WTC11 (cell line): ENCODE measurements around the gene BCAT1. TPM values are rescaled to one million over a fixed set of nuclear protein-coding genes. Genes with fewer than 3 reads are reported as not detected.

Experiments used
- ATAC-seq: fragments of 200-7000 bp; cut with Tn5 transposase; 2 replicates; pipeline ENCODE4 v1.10.0; 2021; ENCODE audit warnings: mild to moderate bottlenecking, moderate library complexity
- CTCF ChIA-PET: fragments of 300-600 bp; sonication (Branson Sonifier 250); formaldehyde crosslinking; loops from one replicate; lab custom pipeline; 2021; ENCODE audit warnings: antibody characterized with exemption; lab: Charles Lee
- POLR2A ChIA-PET: fragments of 350-600 bp; sonication (Branson Sonifier 250); formaldehyde crosslinking; loops from one replicate; lab custom pipeline; 2021; ENCODE audit warnings: antibody characterized with exemption; lab: Charles Lee
- DNase-seq: peaks from one replicate; pipeline ENCODE4 v3.0.0; 2021; ENCODE audit warnings: low spot score
- H3K27ac Mint-ChIP-seq: 2 replicates; pipeline ENCODE4 v1.8.0; 2021; ENCODE audit warnings: mixed read lengths
- H3K27me3 Mint-ChIP-seq: 2 replicates; pipeline ENCODE4 v1.8.0; 2021; ENCODE audit warnings: low read depth, mild to moderate bottlenecking, moderate library complexity, mixed read lengths
- H3K36me3 Mint-ChIP-seq: 2 replicates; pipeline ENCODE4 v1.8.0; 2021; ENCODE audit warnings: mixed read lengths
- H3K4me1 Mint-ChIP-seq: 2 replicates; pipeline ENCODE4 v1.8.0; 2022; ENCODE audit warnings: mixed read lengths
- H3K4me3 Mint-ChIP-seq: 2 replicates; pipeline ENCODE4 v1.8.0; 2021; ENCODE audit warnings: mild to moderate bottlenecking, moderate library complexity, mixed read lengths
- H3K9me3 Mint-ChIP-seq: 2 replicates; pipeline ENCODE4 v1.8.0; 2021; ENCODE audit warnings: mixed read lengths
- AFF4 ChIP-seq: sonication (generic); formaldehyde crosslinking; IDR thresholded peaks from 2 replicates; pipeline ENCODE4 v1.8.1; 2023; ENCODE audit warnings: mild to moderate bottlenecking, missing genetic modification reagents, borderline replicate concordance
- ATF1 ChIP-seq: sonication (generic); formaldehyde crosslinking; IDR thresholded peaks from 2 replicates; pipeline ENCODE4 v1.8.1; 2023; ENCODE audit warnings: mild to moderate bottlenecking, moderate library complexity, missing genetic modification reagents
- ETV6 ChIP-seq: sonication (generic); formaldehyde crosslinking; IDR thresholded peaks from 2 replicates; pipeline ENCODE4 v1.8.1; 2022; ENCODE audit warnings: mild to moderate bottlenecking, missing genetic modification reagents
- GRHL2 ChIP-seq: fragments of 250-450 bp; sonication (Bioruptor Pico); IDR thresholded peaks from 2 replicates; pipeline ENCODE4 v1.8.0; 2022; ENCODE audit warnings: mild to moderate bottlenecking, moderate library complexity; ENCODE audit not compliant: insufficient replicate concordance, severe bottlenecking
- GTF2I ChIP-seq: fragments of 250-450 bp; sonication (Bioruptor Pico); conservative IDR thresholded peaks from 2 replicates; pipeline ENCODE4 v1.4.0; 2021; ENCODE audit warnings: mild to moderate bottlenecking
- HMGXB4 ChIP-seq: sonication (generic); formaldehyde crosslinking; IDR thresholded peaks from 2 replicates; pipeline ENCODE4 v1.8.1; 2023; ENCODE audit warnings: mild to moderate bottlenecking, moderate library complexity, missing genetic modification reagents
- IRF1 ChIP-seq: sonication (generic); formaldehyde crosslinking; IDR thresholded peaks from 2 replicates; pipeline ENCODE4 v1.8.0; 2023; ENCODE audit warnings: missing genetic modification reagents
- KAT7 ChIP-seq: sonication (generic); formaldehyde crosslinking; IDR thresholded peaks from 2 replicates; pipeline ENCODE4 v1.8.1; 2023; ENCODE audit warnings: missing genetic modification reagents, mild to moderate bottlenecking, borderline replicate concordance
- MXD4 ChIP-seq: fragments of 250-450 bp; sonication (Bioruptor Pico); IDR thresholded peaks from 2 replicates; pipeline ENCODE4 v1.8.0; 2021; ENCODE audit warnings: mild to moderate bottlenecking, moderate library complexity, borderline replicate concordance
- NFYB ChIP-seq: sonication (generic); formaldehyde crosslinking; conservative IDR thresholded peaks from 2 replicates; pipeline ENCODE4 v1.8.0; 2022; ENCODE audit warnings: low read depth, missing genetic modification reagents
- RORB ChIP-seq: fragments of 250-450 bp; sonication (Bioruptor Pico); IDR thresholded peaks from 2 replicates; pipeline ENCODE4 v1.9.0; 2021; ENCODE audit warnings: mild to moderate bottlenecking
- SOX15 ChIP-seq: fragments of 250-450 bp; sonication (Bioruptor Pico); IDR thresholded peaks from 2 replicates; pipeline ENCODE4 v1.9.0; 2021; ENCODE audit warnings: mild to moderate bottlenecking
- TEAD4 ChIP-seq: sonication (generic); formaldehyde crosslinking; IDR thresholded peaks from 2 replicates; pipeline ENCODE4 v1.8.0; 2022; ENCODE audit warnings: mild to moderate bottlenecking, missing genetic modification reagents
- USF1 ChIP-seq: sonication (generic); formaldehyde crosslinking; IDR thresholded peaks from 2 replicates; pipeline ENCODE4 v1.8.0; 2022; ENCODE audit warnings: mild to moderate bottlenecking, missing genetic modification reagents
- ZBTB21 ChIP-seq: sonication (generic); formaldehyde crosslinking; IDR thresholded peaks from 2 replicates; pipeline ENCODE4 v1.8.1; 2023; ENCODE audit warnings: mild to moderate bottlenecking, missing genetic modification reagents, borderline replicate concordance
- ZNF263 ChIP-seq: sonication (generic); formaldehyde crosslinking; IDR thresholded peaks from 2 replicates; pipeline ENCODE4 v1.8.1; 2022; ENCODE audit warnings: low read depth, mild to moderate bottlenecking, moderate library complexity, missing genetic modification reagents
- ZNF416 ChIP-seq: fragments of 250-450 bp; sonication (Bioruptor Pico); IDR thresholded peaks from 2 replicates; pipeline ENCODE4 v1.9.0; 2021; ENCODE audit warnings: mild to moderate bottlenecking, inconsistent platforms
- ZNF671 ChIP-seq: fragments of 250-450 bp; sonication (Bioruptor Pico); IDR thresholded peaks from 2 replicates; pipeline ENCODE4 v1.8.0; 2021; ENCODE audit warnings: mild to moderate bottlenecking
- total RNA-seq: library from RNA; stranded (reverse); gene quantifications from 3 replicates; pipeline ENCODE4 v1.2.3, GENCODE V29; 2021
- TF ChIP-seq, protein P1 (sequence below): sonication (generic); formaldehyde crosslinking; IDR thresholded peaks from 2 replicates; pipeline ENCODE4 v1.8.1; 2022; ENCODE audit warnings: mild to moderate bottlenecking, missing genetic modification reagents, moderate library complexity, borderline replicate concordance
- TF ChIP-seq, protein P2 (sequence below): sonication (generic); formaldehyde crosslinking; IDR thresholded peaks from 2 replicates; pipeline ENCODE4 v1.8.0; 2023; ENCODE audit warnings: mild to moderate bottlenecking, missing genetic modification reagents

Gene BCAT1
- total RNA-seq, 1 experiment from 2014 or later, result 267 TPM

- DNase-seq, result no peak
- POLR2A ChIA-PET, result no interaction called here
- H3K4me1 Mint-ChIP-seq, result peaks cover 23% of the 10 kb centered on the region
- no peak for TF ChIP-seq ZNF671 (CRISPR knock-in tag)
- TF ChIP-seq GTF2I (CRISPR knock-in tag), result no peak
- TF ChIP-seq KAT7, result no peak
- no peak for TF ChIP-seq TEAD4 (CRISPR knock-in tag)
- TF ChIP-seq USF1, result no peak
- TF ChIP-seq GRHL2 (CRISPR knock-in tag), result no peak
- TF ChIP-seq, protein P1, sequence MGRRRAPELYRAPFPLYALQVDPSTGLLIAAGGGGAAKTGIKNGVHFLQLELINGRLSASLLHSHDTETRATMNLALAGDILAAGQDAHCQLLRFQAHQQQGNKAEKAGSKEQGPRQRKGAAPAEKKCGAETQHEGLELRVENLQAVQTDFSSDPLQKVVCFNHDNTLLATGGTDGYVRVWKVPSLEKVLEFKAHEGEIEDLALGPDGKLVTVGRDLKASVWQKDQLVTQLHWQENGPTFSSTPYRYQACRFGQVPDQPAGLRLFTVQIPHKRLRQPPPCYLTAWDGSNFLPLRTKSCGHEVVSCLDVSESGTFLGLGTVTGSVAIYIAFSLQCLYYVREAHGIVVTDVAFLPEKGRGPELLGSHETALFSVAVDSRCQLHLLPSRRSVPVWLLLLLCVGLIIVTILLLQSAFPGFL (CRISPR knock-in tag), result no peak
- TF ChIP-seq SOX15, result no peak
- no peak for TF ChIP-seq ZBTB21 (CRISPR knock-in tag)
- TF ChIP-seq ZNF416 (CRISPR knock-in tag), result no peak
- TF ChIP-seq IRF1 (CRISPR knock-in tag), result no peak
- TF ChIP-seq, protein P2, sequence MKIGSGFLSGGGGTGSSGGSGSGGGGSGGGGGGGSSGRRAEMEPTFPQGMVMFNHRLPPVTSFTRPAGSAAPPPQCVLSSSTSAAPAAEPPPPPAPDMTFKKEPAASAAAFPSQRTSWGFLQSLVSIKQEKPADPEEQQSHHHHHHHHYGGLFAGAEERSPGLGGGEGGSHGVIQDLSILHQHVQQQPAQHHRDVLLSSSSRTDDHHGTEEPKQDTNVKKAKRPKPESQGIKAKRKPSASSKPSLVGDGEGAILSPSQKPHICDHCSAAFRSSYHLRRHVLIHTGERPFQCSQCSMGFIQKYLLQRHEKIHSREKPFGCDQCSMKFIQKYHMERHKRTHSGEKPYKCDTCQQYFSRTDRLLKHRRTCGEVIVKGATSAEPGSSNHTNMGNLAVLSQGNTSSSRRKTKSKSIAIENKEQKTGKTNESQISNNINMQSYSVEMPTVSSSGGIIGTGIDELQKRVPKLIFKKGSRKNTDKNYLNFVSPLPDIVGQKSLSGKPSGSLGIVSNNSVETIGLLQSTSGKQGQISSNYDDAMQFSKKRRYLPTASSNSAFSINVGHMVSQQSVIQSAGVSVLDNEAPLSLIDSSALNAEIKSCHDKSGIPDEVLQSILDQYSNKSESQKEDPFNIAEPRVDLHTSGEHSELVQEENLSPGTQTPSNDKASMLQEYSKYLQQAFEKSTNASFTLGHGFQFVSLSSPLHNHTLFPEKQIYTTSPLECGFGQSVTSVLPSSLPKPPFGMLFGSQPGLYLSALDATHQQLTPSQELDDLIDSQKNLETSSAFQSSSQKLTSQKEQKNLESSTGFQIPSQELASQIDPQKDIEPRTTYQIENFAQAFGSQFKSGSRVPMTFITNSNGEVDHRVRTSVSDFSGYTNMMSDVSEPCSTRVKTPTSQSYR (CRISPR knock-in tag), result no peak
- no peak for TF ChIP-seq ATF1 (CRISPR knock-in tag)
- TF ChIP-seq AFF4 (CRISPR knock-in tag), result no peak
- no peak for TF ChIP-seq RORB (CRISPR knock-in tag)
- TF ChIP-seq MXD4 (CRISPR knock-in tag), result no peak
- TF ChIP-seq NFYB, result no peak
- no peak for TF ChIP-seq ZNF263
- TF ChIP-seq ETV6 (CRISPR knock-in tag), result no peak
- TF ChIP-seq HMGXB4, result no peak
- no peaks in the 10 kb centered on the region; the same call in 1 of the 2 replicates for H3K27me3 Mint-ChIP-seq
- no peak overlapping the region for H3K4me3 Mint-ChIP-seq
- H3K27ac Mint-ChIP-seq, result peak overlapping the region; percentile 71
- H3K36me3 Mint-ChIP-seq, result peaks cover 87% of the 10 kb centered on the region
- CTCF ChIA-PET, result no interaction called here
- H3K9me3 Mint-ChIP-seq, result peaks cover 67% of the 10 kb centered on the region
- ATAC-seq, result peak; percentile 15; the same call in 1 of the 2 replicates
Measured at GRCh38 chr12:24861766-24862540, 86.9 kb downstream of the BCAT1 start.
